GM19099 (cell line): ENCODE measurements around the gene LRCOL1.

Experiments
- POLR2A ChIP-seq: IDR thresholded peaks from 3 replicates; pipeline ENCODE4 v1.6.1; 2011; ENCODE audit warnings: low read depth; ENCODE audit not compliant: insufficient read length; ENCODE audit errors: extremely low read depth

Gene LRCOL1

DNA sequence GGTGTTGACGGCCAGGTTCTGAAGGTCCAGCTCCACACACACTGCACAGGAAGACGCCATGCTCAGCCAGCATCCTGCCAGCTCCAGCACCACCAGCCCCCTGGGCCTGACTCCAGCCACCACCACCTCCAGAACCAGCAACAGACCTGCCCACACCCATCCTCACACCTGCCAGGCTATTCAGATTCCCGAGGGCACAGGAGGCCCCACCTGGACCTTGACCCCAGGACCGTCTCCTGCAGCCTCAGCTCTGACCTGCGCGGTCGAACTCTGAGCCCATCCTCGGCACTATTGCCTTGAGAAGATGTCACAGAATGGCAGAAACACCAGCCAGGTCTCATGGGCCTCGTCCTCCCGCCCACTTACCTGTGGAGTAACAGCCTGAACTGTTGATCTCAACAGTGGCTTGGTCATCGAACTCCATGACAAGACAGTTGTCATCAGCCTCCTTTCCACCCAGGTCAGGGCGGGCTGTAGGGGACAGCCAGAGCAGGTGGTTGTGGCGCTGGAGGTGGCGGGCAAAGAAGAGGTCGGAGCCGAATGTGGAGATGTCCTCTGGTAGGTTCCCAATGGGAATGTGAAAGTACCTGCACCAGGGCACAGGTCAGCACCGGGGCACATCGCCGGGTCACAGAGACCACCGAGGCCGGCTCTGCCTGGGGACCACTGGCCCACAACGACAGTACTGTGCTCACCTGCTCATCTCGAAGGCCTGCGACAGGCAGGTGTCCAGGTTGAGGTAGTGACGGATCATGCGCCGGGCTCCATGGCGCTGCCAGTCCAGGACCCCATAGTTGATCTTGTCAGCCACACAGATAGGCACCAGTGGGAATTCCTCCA, 31.6 kb upstream of the LRCOL1 start:
- TF ChIP-seq POLR2A, result no peak

DNA sequence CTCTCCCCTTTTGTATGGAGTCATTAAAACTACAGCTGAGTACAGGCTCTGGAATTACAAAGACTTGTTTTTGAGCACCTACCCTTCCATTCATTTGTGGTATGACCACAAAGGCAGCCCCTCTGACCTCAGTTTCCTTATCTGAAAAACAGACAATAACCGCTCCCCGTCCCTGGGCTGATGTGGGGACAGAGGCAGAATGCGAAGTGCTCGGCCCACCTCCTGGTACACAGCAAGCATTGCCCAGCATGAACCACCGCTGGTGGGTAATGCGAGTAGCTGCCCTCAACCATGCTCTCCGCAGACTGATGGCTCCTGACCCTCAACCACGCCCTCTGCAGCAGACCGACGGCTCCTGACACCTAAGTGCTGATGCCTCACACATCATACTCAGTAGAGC, 30.6 kb upstream of the LRCOL1 start:
- no peak for TF ChIP-seq POLR2A

DNA sequence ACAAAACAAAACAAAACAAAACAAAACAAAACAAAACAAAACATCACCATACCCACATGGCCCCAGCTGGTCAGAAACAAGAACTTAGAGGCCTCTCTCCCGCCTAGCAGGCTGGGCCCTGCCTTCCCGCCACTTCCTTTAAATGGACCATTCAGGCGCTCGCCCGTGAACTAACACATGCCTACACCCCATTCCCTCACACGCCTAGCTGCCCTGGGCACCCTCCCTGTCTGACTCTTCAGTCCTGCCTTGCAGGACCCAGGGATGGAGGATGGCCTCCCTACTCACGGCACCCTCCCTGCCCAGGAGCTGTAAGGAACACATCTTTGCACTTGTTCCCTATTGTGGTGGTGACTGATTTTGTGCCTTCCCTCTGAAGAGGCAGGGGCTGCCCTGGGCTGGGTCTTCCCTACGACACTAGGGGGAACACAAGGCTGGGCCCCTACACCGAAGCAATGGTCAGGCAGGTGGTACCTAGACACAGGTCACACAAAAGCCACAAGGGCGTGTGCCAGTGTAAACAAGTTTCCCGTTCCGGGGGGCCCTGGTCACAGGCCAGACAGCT, 29.7 kb upstream of the LRCOL1 start:
- no peak for TF ChIP-seq POLR2A

DNA sequence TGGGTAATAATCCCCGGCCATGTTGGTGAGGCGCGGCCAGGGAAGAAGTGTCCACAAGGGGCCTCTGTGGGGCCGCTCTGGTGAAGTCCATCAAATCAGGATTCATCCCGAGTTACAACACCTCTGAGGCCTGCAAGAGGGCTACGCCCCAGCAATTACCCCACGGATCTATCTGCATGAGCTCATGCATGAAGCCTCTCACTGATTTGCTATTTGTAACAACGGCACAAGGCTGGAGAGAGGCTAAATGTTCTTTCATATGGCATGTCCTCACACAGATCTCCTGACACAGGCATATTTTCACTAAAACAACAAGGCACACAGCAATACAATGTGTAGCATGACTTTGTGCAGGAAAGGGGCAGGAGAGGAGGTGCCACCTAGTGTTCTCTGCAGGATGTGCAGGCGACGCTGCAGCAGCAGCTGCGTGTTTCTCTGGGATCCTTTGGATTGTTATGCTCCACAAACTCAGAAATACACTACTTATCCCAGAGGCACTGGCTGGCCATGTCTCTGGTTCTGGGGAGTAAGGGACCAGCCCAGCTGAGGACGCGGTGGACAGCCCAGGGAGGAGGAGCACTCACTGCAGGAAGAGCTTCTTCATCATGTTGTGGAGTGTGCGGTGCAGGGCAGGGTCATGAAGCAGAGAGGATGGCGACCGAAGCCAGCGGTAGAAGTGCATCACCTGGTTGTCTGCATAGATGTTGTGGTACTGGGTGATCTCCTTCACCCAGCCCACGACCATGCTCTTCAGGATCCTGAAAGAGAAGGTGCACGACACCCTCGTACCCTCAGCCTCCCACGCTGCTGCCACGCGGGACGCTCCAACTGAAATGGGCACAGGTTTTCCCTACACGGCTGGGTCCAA, 28.4 kb upstream of the LRCOL1 start:
- no peak for TF ChIP-seq POLR2A

DNA sequence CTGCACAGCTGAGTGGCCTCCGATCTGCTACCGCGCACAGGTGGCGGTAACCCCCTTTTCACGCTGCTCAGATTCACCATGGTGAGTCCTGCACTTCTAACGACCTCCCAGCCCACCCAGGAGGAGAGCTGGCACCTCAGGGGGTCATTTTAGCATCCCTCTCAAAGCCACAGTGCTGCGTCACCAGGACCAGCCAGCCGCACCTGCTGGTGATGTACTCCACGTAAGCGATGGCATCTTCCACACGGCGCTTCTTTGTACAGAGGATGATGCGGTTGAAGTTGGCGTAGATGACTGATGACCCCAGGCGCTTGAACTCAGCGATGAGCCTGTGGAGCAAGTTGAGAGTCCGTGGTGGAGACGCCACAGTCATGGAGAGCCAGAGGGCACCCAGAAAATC, 27.4 kb upstream of the LRCOL1 start:
- no peak for TF ChIP-seq POLR2A

DNA sequence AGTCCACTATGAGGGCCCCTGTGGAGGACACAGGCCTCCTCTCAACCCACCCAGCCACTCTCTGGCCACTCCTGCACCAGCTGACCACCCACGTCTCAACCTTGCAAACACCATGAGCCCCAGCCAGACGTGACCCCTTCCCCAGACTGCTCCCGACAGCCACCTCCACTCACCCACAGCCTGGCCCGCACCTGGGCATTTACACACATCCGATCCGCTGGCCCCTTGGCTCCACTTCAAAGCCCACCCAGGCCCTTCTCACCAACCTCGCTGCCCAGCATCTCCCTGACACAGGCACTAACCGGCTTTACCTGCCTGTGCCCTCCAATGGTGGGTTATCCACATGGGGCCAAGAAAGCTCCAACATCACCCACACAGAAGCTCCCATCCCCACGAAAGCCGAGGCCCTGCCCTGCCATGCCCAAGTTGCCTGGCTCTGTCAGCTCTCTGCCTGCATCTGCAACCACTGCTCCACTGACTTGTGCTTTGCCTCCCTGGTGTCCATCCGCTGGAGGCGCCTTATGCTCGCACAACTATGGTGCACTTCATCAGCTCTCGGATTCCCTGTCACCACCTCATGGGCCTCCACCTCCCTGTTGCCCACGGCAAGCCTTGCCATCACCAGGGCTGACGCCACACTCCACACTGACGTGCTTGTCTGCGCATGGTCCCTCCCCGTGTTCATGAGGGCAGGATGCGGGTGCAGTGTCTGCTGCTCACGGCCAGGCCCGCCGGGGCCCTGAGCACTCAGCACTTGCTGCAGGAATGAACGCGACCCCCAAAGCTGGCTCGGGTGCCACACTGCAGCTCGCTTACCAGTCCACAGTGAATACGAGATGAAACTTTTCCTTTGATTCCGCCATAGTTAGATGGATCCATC, 24.9 kb upstream of the LRCOL1 start:
- no peak for TF ChIP-seq POLR2A

DNA sequence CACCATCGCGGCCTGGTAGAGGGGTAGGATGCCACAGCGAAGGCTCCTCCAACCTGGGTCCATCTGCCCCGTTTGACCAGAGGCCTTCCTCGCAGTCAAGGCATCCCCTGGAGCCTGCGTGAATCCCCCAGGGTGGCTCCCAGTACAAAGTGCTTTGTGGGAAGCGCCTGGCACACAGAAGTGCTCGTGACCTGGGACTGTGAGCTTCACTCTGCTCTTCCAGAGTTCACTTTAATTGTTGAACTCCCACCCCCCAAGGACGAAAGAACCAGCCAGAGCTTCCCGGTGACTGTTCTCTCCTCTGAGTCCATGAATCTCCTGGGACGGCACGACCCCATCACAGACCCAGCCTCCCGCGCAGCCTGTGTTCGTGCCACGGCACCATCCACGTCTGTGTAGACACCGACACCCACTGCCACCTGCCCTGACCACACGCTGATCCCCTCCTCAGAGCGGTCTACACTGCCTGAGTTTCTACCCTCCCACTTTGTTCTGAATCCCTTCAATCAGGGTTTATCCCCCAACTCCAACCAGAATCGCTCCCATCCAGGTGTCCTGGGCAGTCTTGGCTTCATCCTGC, 24.1 kb upstream of the LRCOL1 start:
- TF ChIP-seq POLR2A, result no peak

DNA sequence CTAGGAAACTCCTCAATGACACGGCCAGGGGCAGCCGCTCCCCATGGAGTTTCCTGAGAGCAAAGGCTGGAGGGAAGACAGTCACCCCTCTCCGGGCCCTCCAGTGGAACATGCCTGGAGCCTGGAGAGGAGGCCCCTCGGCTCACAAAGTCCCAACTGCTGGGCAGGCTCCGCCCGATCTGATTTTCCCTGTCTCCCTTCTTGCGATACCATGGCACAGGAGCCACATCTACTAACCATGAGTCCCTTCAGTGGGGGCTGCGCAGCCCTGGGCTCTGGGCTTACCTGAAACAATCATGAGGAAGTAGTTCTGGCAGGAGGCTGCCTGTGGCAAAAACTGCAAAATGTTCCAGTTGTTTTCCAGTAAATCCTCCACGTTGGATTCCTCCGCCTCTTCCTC, 23.5 kb upstream of the LRCOL1 start:
- TF ChIP-seq POLR2A, result no peak

DNA sequence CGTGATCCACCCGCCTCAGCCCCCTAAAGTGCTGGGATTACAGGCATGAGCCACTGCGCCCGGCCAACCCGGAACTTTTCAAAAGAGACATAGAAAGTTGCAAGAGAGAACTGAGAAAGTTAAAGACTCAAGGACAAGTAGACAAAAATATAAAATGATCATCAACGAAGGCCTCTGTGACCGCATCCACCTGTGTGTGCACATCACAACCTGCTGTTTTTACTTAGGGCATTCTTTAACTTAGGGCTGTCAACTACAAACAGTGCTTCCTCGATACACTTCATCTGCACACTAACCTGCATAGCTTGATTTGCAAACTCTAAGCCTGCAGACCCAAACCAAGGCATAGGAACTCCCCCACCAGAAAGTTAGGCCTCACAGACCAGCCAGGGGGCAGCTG, 23.0 kb upstream of the LRCOL1 start:
- TF ChIP-seq POLR2A, result no peak

DNA sequence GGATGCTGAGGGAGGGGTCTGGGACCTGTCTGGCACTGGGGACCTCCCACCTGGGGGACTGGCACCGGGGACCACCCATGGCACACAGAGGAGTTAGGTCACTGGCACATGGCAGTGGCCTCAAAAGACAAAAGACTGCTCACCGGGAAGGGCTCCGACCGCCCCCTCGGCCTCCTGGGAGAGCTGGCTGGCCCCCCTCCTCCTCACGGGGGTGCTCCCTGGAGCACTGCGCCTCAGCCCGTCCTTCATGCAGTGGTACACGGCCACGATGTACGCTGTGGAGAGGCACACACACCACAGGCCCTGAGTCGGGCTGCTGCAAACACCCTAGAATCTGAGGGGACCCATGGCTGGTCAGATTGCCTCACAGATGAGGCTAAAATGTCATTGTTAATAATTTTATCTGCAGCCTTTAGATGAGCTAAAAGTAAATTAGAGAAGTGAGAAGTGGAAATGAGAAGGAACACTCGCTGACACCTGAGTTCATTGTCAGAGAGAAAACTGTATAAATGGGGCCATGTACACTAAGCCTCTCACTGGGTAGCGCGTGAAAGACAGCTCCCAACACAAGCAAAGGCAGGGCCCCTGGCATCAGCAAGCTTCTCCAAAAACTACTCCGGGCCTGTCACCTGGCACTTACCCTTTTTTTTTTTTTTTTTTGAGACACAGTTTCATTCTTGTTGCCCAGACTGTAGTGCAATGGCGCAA, 22.3 kb upstream of the LRCOL1 start:
- TF ChIP-seq POLR2A, result no peak

DNA sequence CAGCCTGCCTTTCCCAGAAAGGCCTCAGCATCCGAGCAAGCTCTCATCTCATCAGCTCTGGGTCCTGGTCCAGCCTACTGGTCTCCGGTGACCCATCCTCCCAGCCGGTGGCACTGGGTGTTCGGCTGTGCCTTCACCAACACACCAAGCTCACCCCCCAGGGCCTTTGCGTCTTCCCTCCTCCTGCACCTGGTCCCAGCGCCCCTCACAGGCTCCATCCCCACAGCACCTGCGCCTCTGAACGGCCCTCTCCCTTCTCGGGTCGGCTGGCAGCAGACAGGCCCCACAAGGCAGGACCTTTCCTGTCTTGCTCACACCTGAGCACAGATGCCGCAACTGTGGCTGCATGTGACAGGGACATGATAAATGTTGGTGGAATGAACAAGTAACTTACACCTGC, 21.3 kb upstream of the LRCOL1 start:
- TF ChIP-seq POLR2A, result no peak

DNA sequence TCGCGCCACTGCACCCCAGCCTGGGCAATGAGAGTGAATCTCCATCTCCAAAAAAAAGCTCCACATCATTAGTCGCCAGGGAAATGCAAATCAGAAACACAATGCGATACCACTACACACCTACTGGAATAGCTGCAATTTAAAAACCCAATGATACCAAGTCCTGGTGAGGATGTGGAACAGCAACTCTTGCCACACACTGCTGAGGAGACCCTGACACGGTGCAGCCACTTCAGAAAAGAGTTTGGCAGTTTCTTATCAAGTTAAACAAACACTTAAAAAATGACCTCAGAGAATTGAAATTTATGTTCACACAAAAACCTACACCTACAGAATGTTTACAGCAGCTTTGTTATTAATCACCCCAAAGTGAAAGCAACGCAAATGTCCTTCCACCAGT, 20.3 kb upstream of the LRCOL1 start:
- no peak for TF ChIP-seq POLR2A

DNA sequence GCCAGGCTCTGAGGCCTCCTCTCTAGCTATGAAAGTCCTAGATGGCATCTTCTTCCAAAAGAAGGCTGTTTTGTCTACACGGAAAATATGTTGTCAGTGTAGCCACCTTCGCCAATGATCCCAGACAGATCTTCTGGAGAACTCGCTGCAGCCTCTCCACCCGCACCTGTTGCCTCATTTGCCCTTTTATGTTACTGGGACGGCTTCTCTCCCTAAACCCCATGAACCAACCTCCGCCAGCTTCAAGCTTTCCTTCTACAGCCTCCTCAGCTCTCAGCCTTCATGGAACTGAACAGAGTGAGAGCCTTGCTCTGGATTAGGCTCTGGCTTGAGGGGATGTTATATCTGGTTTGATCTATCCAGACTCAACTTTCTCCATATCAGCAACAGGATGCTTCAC, 18.9 kb upstream of the LRCOL1 start:
- TF ChIP-seq POLR2A, result no peak
